H1 (cell line): Measurements from ENCODE around the gene POLR3A. TPM values are rescaled to one million over a fixed set of nuclear protein-coding genes. Genes with fewer than 3 reads are reported as not detected.

Source experiments
- BCL11A ChIP-seq, 2 experiments: IDR thresholded peaks; one replicate each; pipeline ENCODE4 v1.6.1; 2011; ENCODE audit warnings: low read depth in 2 of 2, low read length in 2 of 2, mild to moderate bottlenecking in 2 of 2
- CBX8 ChIP-seq: fragments of 300-800, 300-1000 bp; sonication (generic); IDR thresholded peaks from 2 replicates; pipeline ENCODE4 v1.7.1; 2016; ENCODE audit warnings: low read depth, low read length, borderline replicate concordance
- CHD1 ChIP-seq: IDR thresholded peaks from 2 replicates; pipeline ENCODE4 v1.6.1; 2012; ENCODE audit warnings: low read depth, low read length, improper control_type of control experiment
- CHD7 ChIP-seq: fragments of 300-600 bp; sonication (generic); IDR thresholded peaks from 2 replicates; pipeline ENCODE4 v1.7.1; 2012; ENCODE audit warnings: low read length, moderate library complexity, mild to moderate bottlenecking, inconsistent platforms; ENCODE audit not compliant: insufficient replicate concordance
- CTBP2 ChIP-seq: IDR thresholded peaks from 2 replicates; pipeline ENCODE4 v1.7.0; 2011; ENCODE audit warnings: borderline replicate concordance, mild to moderate bottlenecking, moderate library complexity, mixed read lengths, low read length; ENCODE audit not compliant: insufficient read depth, insufficient read length
- FOSL1 ChIP-seq: IDR thresholded peaks from 2 replicates; pipeline ENCODE4 v1.6.1; 2011; ENCODE audit warnings: mild to moderate bottlenecking, low read depth, low read length, moderate library complexity; ENCODE audit not compliant: insufficient read depth
- GTF2F1 ChIP-seq: IDR thresholded peaks from 2 replicates; pipeline ENCODE4 v1.6.1; 2012; ENCODE audit warnings: low read depth, low read length, improper control_type of control experiment, borderline replicate concordance
- HDAC2 ChIP-seq, 2 experiments: fragments of 300-600 bp in 1 of 2; sonication (generic) in 1 of 2; IDR thresholded peaks; 2 replicates each; pipeline ENCODE4 v1.6.1; 2011 to 2012; ENCODE audit warnings: low read depth in 2 of 2, low read length in 2 of 2, mild to moderate bottlenecking in 2 of 2, moderate library complexity in 2 of 2, borderline replicate concordance in 1 of 2, inconsistent platforms in 1 of 2
- POLR2AphosphoS5 ChIP-seq: IDR thresholded peaks from 2 replicates; pipeline ENCODE4 v1.6.1; 2011; ENCODE audit warnings: low read depth, low read length
- RAD21 ChIP-seq, 2 experiments: IDR thresholded peaks in 1 of 2; conservative IDR thresholded peaks in 1 of 2; 2 replicates each; pipeline ENCODE4 v1.6.1; 2011; ENCODE audit warnings: low read depth in 2 of 2, low read length in 2 of 2, improper control_type of control experiment in 1 of 2, inconsistent platforms in 1 of 2, mild to moderate bottlenecking in 1 of 2, moderate library complexity in 1 of 2
- polyA plus RNA-seq, 7 experiments: library from polyadenylated mRNA; depleted of rRNA in 3 of 7; stranded (reverse) in 5 of 7; unstranded in 2 of 7; fragments of >200 nt in 5 of 7; fragments of 200-250 nt in 2 of 7; gene quantifications; 1 replicate in 5 of 7; 2 replicates in 1 of 7; 4 replicates in 1 of 7; pipeline versions ENCODE4 v1.2.1 to v1.2.3, GENCODE V29; 2011 to 2013; ENCODE audit warnings: missing spikeins in 2 of 7, mixed read lengths in 2 of 7
- total RNA-seq: library from RNA; stranded (reverse); fragmentation: NEBNext Ultra II Directional; extraction: Animal tissue kit (Norgen Biotek cat#: 25700); gene quantifications from 2 replicates; pipeline ENCODE4 v1.2.1, GENCODE V29; 2021

The POLR3A gene
- total and polyA plus RNA-seq, 2 of the 8 experiments (the other 6 are each of a cell fraction or from before 2014, with no cell fraction given) = 11.3 to 38.6 TPM

- TF ChIP-seq CHD7 = no peak
- no peak for TF ChIP-seq GTF2F1
- TF ChIP-seq POLR2AphosphoS5 = no peak
- TF ChIP-seq RAD21 (IDR thresholded peaks at IDR 0.05 in 1 of 2, conservative IDR thresholded peaks at IDR 0.05 in 1 of 2; ENCODE audit: low read depth in 2 of 2, low read length in 2 of 2) = peak; percentile 98 to 99
- TF ChIP-seq CBX8 = no peak
- no peak for TF ChIP-seq HDAC2 (IDR thresholded peaks at IDR 0.05; ENCODE audit: borderline replicate concordance in 1 of 2, low read depth in 2 of 2, low read length in 2 of 2)
- no peak for TF ChIP-seq CHD1
- TF ChIP-seq FOSL1 = no peak
- no peak for TF ChIP-seq BCL11A (IDR thresholded peaks at IDR 0.05; ENCODE audit: low read depth in 2 of 2, low read length in 2 of 2)
- no peak for TF ChIP-seq CTBP2
Observed at GRCh38 chr10:78047314-78047891, 18.1 kb upstream of the POLR3A start (continued).
